GM11168 (cell line): Measurements from ENCODE around the gene PDE11A.

ENCODE experiments used
- in situ Hi-C: fragments of 300-500 bp; cut with MboI; formaldehyde crosslinking; loops from one replicate; pipeline ENCODE4 v1.12.0; 2022; ENCODE audit warnings: low sequenced_read_pairs; ENCODE audit not compliant: unreplicated experiment

PDE11A gene

GRCh38 chr2:177714704-177715103 is 357.9 kb downstream of the PDE11A start:
- in situ Hi-C loops: no loop called here

- in situ Hi-C loops: no loop called here
These were observed 360.1 kb downstream of the PDE11A start for GRCh38 chr2:177712462-177712861.

- in situ Hi-C loops: no loop called here
These were observed 360.9 kb downstream of the PDE11A start for GRCh38 chr2:177711483-177712265.

- in situ Hi-C loops: no loop called here
These were observed 361.7 kb downstream of the PDE11A start for GRCh38 chr2:177710889-177711288.

GRCh38 chr2:177709986-177710401 is 362.6 kb downstream of the PDE11A start:
- in situ Hi-C loops: no loop called here

GRCh38 chr2:177708660-177709444 is 363.7 kb downstream of the PDE11A start:
- in situ Hi-C loops: no loop called here

- in situ Hi-C loops: no loop called here
These were observed 364.5 kb downstream of the PDE11A start for GRCh38 chr2:177708106-177708505.

- in situ Hi-C loops: no loop called here
These were observed 366.9 kb downstream of the PDE11A start for GRCh38 chr2:177705511-177706173.

- in situ Hi-C loops: no loop called here
These were observed 369.4 kb downstream of the PDE11A start for GRCh38 chr2:177703159-177703558.

GRCh38 chr2:177698281-177698680 is 374.3 kb downstream of the PDE11A start:
- in situ Hi-C loops: no loop called here

GRCh38 chr2:177694348-177694747 is 378.2 kb downstream of the PDE11A start:
- in situ Hi-C loops: no loop called here

GRCh38 chr2:177693658-177694339 is 378.8 kb downstream of the PDE11A start:
- in situ Hi-C loops: no loop called here

- in situ Hi-C loops: no loop called here
These were observed 379.8 kb downstream of the PDE11A start for GRCh38 chr2:177692783-177693269.

GRCh38 chr2:177692042-177692782 is 380.4 kb downstream of the PDE11A start:
- in situ Hi-C loops: no loop called here

- in situ Hi-C loops: no loop called here
These were observed 381.4 kb downstream of the PDE11A start for GRCh38 chr2:177691177-177691576.

- in situ Hi-C loops: no loop called here
These were observed 383.0 kb downstream of the PDE11A start for GRCh38 chr2:177689623-177690022.

- in situ Hi-C loops: no loop called here
These were observed 383.7 kb downstream of the PDE11A start for GRCh38 chr2:177688844-177689243.

GRCh38 chr2:177683661-177684069 is 388.9 kb downstream of the PDE11A start:
- in situ Hi-C loops: no loop called here

GRCh38 chr2:177682836-177683660 is 389.5 kb downstream of the PDE11A start:
- in situ Hi-C loops: no loop called here
